PFSK-1 (cell line): ENCODE results near the gene HRNR.

Source experiments
- FOXP2 ChIP-seq: optimal IDR thresholded peaks from 2 replicates; pipeline ENCODE3; 2011; ENCODE audit warnings: borderline replicate concordance, control low read depth, inconsistent platforms; ENCODE audit not compliant: insufficient read depth; ENCODE audit errors: extremely low read length, extremely low read depth
- POLR2AphosphoS5 ChIP-seq: IDR thresholded peaks from 2 replicates; pipeline ENCODE4 v1.6.1; 2012; ENCODE audit warnings: low read depth, mild to moderate bottlenecking, control low read depth, low read length, moderate library complexity
- SIN3A ChIP-seq: IDR thresholded peaks from 2 replicates; pipeline ENCODE4 v1.6.1; 2012; ENCODE audit warnings: mild to moderate bottlenecking, low read length, moderate library complexity, borderline replicate concordance; ENCODE audit not compliant: insufficient read depth
- TAF1 ChIP-seq: IDR thresholded peaks from 2 replicates; pipeline ENCODE4 v1.6.1; 2012; ENCODE audit warnings: low read length, control low read depth, borderline replicate concordance; ENCODE audit not compliant: insufficient read depth
- TF ChIP-seq, protein P1 (sequence below), 2 experiments: IDR thresholded peaks; 2 replicates each; pipeline versions ENCODE4 v1.6.1 to v1.8.0; 2011 to 2012; ENCODE audit warnings: low read depth in 2 of 2, low read length in 2 of 2, control low read depth in 1 of 2, inconsistent platforms in 1 of 2, mild to moderate bottlenecking in 1 of 2, moderate library complexity in 1 of 2; ENCODE audit not compliant: insufficient read depth in 1 of 2

HRNR gene

DNA sequence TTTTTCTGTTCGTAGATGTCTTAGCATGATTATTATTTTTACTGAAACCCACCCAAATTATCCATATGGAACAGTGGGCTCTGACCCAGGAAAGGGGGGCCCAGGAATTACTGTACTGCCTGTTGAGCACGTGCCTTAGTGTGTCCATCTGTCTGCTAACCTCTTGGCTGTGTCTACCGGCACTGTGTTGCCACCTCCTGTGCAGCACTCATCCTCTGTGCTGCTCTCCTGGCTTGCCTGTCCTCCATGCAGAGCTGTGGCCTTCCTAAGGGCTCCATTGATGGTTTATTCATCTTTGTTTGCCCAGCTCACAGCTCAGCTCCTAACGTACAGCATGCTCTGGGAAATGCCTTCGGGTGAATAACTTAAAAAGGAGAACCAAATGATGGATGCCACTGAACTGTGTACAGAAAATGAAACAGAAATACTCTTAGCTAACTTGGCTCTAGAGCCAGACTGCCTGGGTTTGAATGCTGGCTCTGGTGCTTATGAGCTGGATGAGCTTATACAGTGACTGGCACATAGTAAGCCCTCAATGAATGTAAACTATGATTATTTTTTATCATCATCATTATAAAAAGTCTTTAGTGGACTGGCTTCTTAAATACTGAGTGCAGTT lies 53.6 kb downstream of the HRNR start:
- no peak for TF ChIP-seq SIN3A
- no peak for TF ChIP-seq POLR2AphosphoS5
- no peak for TF ChIP-seq TAF1
- no peak for TF ChIP-seq FOXP2
- TF ChIP-seq, protein P1, sequence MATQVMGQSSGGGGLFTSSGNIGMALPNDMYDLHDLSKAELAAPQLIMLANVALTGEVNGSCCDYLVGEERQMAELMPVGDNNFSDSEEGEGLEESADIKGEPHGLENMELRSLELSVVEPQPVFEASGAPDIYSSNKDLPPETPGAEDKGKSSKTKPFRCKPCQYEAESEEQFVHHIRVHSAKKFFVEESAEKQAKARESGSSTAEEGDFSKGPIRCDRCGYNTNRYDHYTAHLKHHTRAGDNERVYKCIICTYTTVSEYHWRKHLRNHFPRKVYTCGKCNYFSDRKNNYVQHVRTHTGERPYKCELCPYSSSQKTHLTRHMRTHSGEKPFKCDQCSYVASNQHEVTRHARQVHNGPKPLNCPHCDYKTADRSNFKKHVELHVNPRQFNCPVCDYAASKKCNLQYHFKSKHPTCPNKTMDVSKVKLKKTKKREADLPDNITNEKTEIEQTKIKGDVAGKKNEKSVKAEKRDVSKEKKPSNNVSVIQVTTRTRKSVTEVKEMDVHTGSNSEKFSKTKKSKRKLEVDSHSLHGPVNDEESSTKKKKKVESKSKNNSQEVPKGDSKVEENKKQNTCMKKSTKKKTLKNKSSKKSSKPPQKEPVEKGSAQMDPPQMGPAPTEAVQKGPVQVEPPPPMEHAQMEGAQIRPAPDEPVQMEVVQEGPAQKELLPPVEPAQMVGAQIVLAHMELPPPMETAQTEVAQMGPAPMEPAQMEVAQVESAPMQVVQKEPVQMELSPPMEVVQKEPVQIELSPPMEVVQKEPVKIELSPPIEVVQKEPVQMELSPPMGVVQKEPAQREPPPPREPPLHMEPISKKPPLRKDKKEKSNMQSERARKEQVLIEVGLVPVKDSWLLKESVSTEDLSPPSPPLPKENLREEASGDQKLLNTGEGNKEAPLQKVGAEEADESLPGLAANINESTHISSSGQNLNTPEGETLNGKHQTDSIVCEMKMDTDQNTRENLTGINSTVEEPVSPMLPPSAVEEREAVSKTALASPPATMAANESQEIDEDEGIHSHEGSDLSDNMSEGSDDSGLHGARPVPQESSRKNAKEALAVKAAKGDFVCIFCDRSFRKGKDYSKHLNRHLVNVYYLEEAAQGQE (IDR thresholded peaks at IDR 0.05; ENCODE audit: insufficient read depth in 1 of 2, low read depth in 2 of 2, low read length in 2 of 2): no peak

GRCh38 chr1:152169366-152170025 lies 54.5 kb downstream of the HRNR start:
- TF ChIP-seq, protein P1 (IDR thresholded peaks at IDR 0.05; ENCODE audit: insufficient read depth in 1 of 2, low read depth in 2 of 2, low read length in 2 of 2): no peak
- TF ChIP-seq TAF1: no peak
- no peak for TF ChIP-seq POLR2AphosphoS5
- TF ChIP-seq SIN3A: no peak
- no peak for TF ChIP-seq FOXP2

GRCh38 chr1:152168535-152168868 lies 55.5 kb downstream of the HRNR start:
- TF ChIP-seq TAF1 (no peak), SIN3A (no peak), FOXP2 (no peak), POLR2AphosphoS5 (no peak)
- TF ChIP-seq, protein P1 (IDR thresholded peaks at IDR 0.05; ENCODE audit: insufficient read depth in 1 of 2, low read depth in 2 of 2, low read length in 2 of 2): no peak

- TF ChIP-seq, protein P1 (IDR thresholded peaks at IDR 0.05; ENCODE audit: insufficient read depth in 1 of 2, low read depth in 2 of 2, low read length in 2 of 2): no peak
- TF ChIP-seq SIN3A (no peak), POLR2AphosphoS5 (no peak), FOXP2 (no peak), TAF1 (no peak)
Measured at GRCh38 chr1:152167835-152168534, 56.0 kb downstream of the HRNR start.
